Ishikawa (cell line): ENCODE data around the gene C10orf53.

Experiments
- RAD21 ChIP-seq: IDR thresholded peaks from 2 replicates; pipeline ENCODE4 v1.6.1; 2012; ENCODE audit warnings: low read depth
- YY1 ChIP-seq: IDR thresholded peaks from 2 replicates; pipeline ENCODE4 v1.6.1; 2012; ENCODE audit warnings: low read depth
- TF ChIP-seq, protein P1 (sequence below): IDR thresholded peaks from 2 replicates; pipeline ENCODE4 v1.6.1; 2012

DNA sequence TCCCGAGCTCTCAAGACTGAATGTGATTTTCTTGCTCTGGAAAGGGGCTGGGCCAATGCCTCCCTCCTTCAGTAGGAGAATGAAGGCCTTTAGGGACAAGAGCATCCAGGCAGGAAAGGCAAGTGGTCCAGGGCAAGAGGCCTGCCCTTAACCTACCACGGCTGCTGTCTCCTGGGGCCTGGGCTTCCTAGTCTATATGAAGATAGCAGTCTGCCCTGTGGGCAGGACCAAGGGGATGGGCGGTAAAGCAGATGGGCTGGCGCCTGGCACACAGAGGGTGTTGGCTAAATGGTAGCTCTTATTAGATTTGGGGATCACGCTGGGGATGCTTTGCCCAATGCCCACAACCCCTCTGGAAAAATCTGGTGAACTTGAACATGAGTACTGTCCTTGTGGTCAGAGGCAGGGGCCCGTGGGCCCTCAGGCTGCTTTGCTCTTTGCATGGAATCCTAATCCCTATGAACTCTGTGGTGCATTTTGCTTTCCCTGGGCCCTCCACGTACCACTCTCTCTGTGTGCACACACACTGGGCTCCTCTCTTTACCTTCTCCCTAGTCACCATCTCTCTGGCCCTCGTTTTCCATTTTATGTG is 45.3 kb upstream of the C10orf53 start:
- no peak for TF ChIP-seq RAD21
- TF ChIP-seq, protein P1, sequence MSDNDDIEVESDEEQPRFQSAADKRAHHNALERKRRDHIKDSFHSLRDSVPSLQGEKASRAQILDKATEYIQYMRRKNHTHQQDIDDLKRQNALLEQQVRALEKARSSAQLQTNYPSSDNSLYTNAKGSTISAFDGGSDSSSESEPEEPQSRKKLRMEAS = no peak
- TF ChIP-seq YY1 = no peak
